Esophagus muscularis mucosa (tissue), 4 donors: ENCODE results near the gene REV1. TPM values are rescaled to one million over a fixed set of nuclear protein-coding genes. Genes with fewer than 3 reads are reported as not detected.

ENCODE experiments used
- DNase-seq: peaks from one replicate; pipeline ENCODE4 v3.0.0-alpha.2; 2017; ENCODE audit errors: extremely low spot score
- H3K27ac ChIP-seq, 4 donors: fragments of 200-600 bp; sonication (generic); replicated peaks in 1 of 4; 1 replicate in 3 of 4; 2 replicates in 1 of 4; pipeline ENCODE4 v1.5.1; 2016 to 2019; ENCODE audit warnings: mild to moderate bottlenecking in 1 of 4
- H3K27me3 ChIP-seq, 4 donors: fragments of 200-600 bp; sonication (generic); one replicate each; pipeline versions ENCODE4 v1.5.1 to v1.6.0; 2016 to 2019
- H3K36me3 ChIP-seq, 4 donors: fragments of 200-600 bp; sonication (generic); one replicate each; pipeline ENCODE4 v1.5.1; 2016 to 2019
- H3K4me1 ChIP-seq, 4 donors: fragments of 200-600 bp; sonication (generic); one replicate each; pipeline ENCODE4 v1.5.1; 2016 to 2019
- H3K4me3 ChIP-seq, 4 donors: fragments of 200-600 bp; sonication (generic); 1 replicate in 2 of 4; 2 replicates in 2 of 4; pipeline ENCODE4 v1.5.1; 2016 to 2019; ENCODE audit warnings: mild to moderate bottlenecking in 4 of 4, moderate library complexity in 1 of 4
- H3K9me3 ChIP-seq, 4 donors: fragments of 200-600 bp; sonication (generic); 1 replicate in 3 of 4; 2 replicates in 1 of 4; pipeline ENCODE4 v1.5.1; 2016 to 2019
- CTCF ChIP-seq, 3 experiments: fragments of 200-600 bp in 2 of 3; fragments of 450-650 bp in 1 of 3; sonication (generic) in 2 of 3; IDR thresholded peaks; one replicate each; pipeline ENCODE4 v1.5.1; 2017 to 2019; ENCODE audit warnings: antibody characterized with exemption in 3 of 3, mild to moderate bottlenecking in 2 of 3, moderate library complexity in 1 of 3
- EP300 ChIP-seq: sonication (generic); formaldehyde crosslinking; IDR thresholded peaks from one replicate; pipeline ENCODE4 v1.6.1; 2017; ENCODE audit warnings: antibody characterized with exemption
- POLR2A ChIP-seq: fragments of 450-650 bp; IDR thresholded peaks from one replicate; pipeline ENCODE4 v1.6.1; 2017; ENCODE audit warnings: antibody characterized with exemption, moderate library complexity, mild to moderate bottlenecking, low read depth
- POLR2AphosphoS5 ChIP-seq, 2 donors: sonication (generic); formaldehyde crosslinking; IDR thresholded peaks; one replicate each; pipeline ENCODE4 v1.6.1; 2017; ENCODE audit warnings: antibody characterized with exemption in 2 of 2
- WGBS: methylation state at CpG from one replicate; pipeline ENCODE4 v1.1.5; 2018; 5-methylcytosine and 5-hydroxymethylcytosine counted together
- intact Hi-C: fragments of 100-400 bp; cut with DNase I; formaldehyde crosslinking; loops from one replicate; pipeline ENCODE4 v1.15.1; 2023
- total RNA-seq, 4 donors: library from RNA; depleted of rRNA; stranded (reverse); fragments of >200 nt; gene quantifications; one replicate each; pipeline versions ENCODE4 v1.1.0 to v1.2.1, GENCODE V29; 2016

The REV1 gene
- total RNA-seq, 4 donors from 2014 or later: 26.7 to 47.7 (median 31.4) TPM

GRCh38 chr2:99520195-99520594 lies 30.4 kb upstream of the REV1 start:
- no peak for DNase-seq
- Histone ChIP-seq H3K36me3 (no peaks in the 10 kb centered on the region), H3K9me3 (no peaks in the 10 kb centered on the region), H3K27ac (no peak overlapping the region), H3K27me3 (no peaks in the 10 kb centered on the region), H3K4me3 (no peak overlapping the region), H3K4me1 (peaks cover 0 to 3% (median 1%) of the 10 kb centered on the region in 4 donors)
- WGBS: 100% methylated on average over 4 of the region's 4 CpGs
- no peak for TF ChIP-seq CTCF (IDR thresholded peaks at IDR 0.05)
- TF ChIP-seq EP300: no peak
- no peak for TF ChIP-seq POLR2A
- TF ChIP-seq POLR2AphosphoS5 (IDR thresholded peaks at IDR 0.05): no peak
- intact Hi-C loops: no loop called here

GRCh38 chr2:99514357-99514756 lies 24.5 kb upstream of the REV1 start:
- H3K4me3 ChIP-seq: no peak overlapping the region
- H3K36me3 ChIP-seq: no peaks in the 10 kb centered on the region
- intact Hi-C loops: no loop called here
- WGBS: 79% methylated on average over 4 of the region's 4 CpGs
- TF ChIP-seq CTCF (IDR thresholded peaks at IDR 0.05) (no peak), EP300 (no peak), POLR2A (no peak), POLR2AphosphoS5 (IDR thresholded peaks at IDR 0.05) (no peak)
- H3K4me1 ChIP-seq: peaks cover 10 to 32% (median 25%) of the 10 kb centered on the region in 4 donors
- peak overlapping the region in 2 of 4 donors; percentile 42 to 59 for H3K27ac ChIP-seq
- H3K27me3 ChIP-seq: no peaks in the 10 kb centered on the region
- no peak for DNase-seq
- no peaks in the 10 kb centered on the region for H3K9me3 ChIP-seq

GRCh38 chr2:99512181-99512591 lies 22.4 kb upstream of the REV1 start:
- Histone ChIP-seq H3K4me1 (peaks cover 10 to 32% (median 27%) of the 10 kb centered on the region in 4 donors), H3K27me3 (no peaks in the 10 kb centered on the region), H3K9me3 (no peaks in the 10 kb centered on the region), H3K27ac (peak overlapping the region; percentile 55 to 75 (median 70)), H3K4me3 (no peak overlapping the region), H3K36me3 (no peaks in the 10 kb centered on the region)
- intact Hi-C loops: no loop called here
- 19% methylated on average over 1 of the region's 1 CpG for WGBS
- peak; percentile 39 to 71 for TF ChIP-seq POLR2AphosphoS5 (IDR thresholded peaks at IDR 0.05)
- no peak for TF ChIP-seq EP300
- DNase-seq: no peak

GRCh38 chr2:99509387-99509786 lies 19.6 kb upstream of the REV1 start:
- no peak for DNase-seq

More at GRCh38 chr2:99509387-99509786, 19.6 kb upstream of the REV1 start:
- Histone ChIP-seq H3K4me3 (no peak overlapping the region), H3K36me3 (no peaks in the 10 kb centered on the region), H3K4me1 (peaks cover 6 to 27% (median 19%) of the 10 kb centered on the region in 4 donors), H3K9me3 (no peaks in the 10 kb centered on the region), H3K27me3 (no peaks in the 10 kb centered on the region), H3K27ac (no peak overlapping the region)
- TF ChIP-seq EP300 (no peak), POLR2AphosphoS5 (IDR thresholded peaks at IDR 0.05) (no peak), CTCF (IDR thresholded peaks at IDR 0.05) (no peak)
- 67% methylated on average over 4 of the region's 4 CpGs for WGBS
- intact Hi-C loops: no loop called here
